Esophagus squamous epithelium (tissue), 4 donors: ENCODE data around the gene RABGAP1.

Source experiments
- POLR2A ChIP-seq, 4 donors: fragments of 450-650 bp; IDR thresholded peaks; one replicate each; pipeline ENCODE4 v1.6.1; 2017; ENCODE audit warnings: antibody characterized with exemption in 4 of 4, mild to moderate bottlenecking in 4 of 4, moderate library complexity in 3 of 4
- TF ChIP-seq, protein P1 (sequence below), 6 experiments: fragments of 450-650 bp in 4 of 6; fragments of 200-600 bp in 2 of 6; sonication (generic) in 2 of 6; IDR thresholded peaks; one replicate each; pipeline ENCODE4 v1.5.1; 2016 to 2019; ENCODE audit warnings: antibody characterized with exemption in 6 of 6, mild to moderate bottlenecking in 4 of 6, moderate library complexity in 4 of 6

DNA sequence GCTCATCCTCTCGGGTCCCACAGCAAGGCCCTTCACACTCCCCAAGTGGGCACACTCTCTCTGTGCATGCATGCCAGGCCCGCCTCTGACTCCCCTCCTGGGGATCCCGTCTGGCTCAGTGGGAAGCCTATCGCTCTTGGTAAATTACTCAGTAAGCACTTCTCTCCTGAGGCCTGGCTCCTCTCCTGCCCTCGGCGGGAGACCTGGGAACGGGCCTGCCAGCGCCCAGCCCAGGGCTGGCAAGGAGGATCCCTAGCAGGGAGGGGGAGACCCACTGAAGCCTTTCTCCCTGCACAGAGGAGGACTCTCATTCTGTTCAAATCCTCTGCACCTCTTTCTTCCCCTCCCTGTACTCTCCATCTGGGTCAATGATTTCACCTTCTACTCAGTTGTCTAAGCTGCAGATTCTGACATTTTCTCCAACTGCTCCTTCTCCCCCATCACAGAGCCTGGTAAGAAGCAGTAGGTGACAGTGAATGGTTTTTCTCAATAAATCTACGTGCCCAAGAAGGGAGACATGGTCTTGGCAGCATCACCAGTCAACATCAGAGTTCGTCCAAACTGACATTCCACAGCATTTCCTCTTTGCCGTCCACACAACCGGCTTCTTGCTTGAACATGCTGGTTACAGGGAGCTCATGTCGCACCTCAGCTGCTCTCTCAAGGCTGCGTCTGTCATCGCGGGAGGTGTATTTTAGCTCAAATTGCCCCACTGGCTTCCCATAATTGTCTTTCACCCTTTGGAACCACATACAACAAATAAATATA, 174.5 kb downstream of the RABGAP1 start:
- TF ChIP-seq, protein P1, sequence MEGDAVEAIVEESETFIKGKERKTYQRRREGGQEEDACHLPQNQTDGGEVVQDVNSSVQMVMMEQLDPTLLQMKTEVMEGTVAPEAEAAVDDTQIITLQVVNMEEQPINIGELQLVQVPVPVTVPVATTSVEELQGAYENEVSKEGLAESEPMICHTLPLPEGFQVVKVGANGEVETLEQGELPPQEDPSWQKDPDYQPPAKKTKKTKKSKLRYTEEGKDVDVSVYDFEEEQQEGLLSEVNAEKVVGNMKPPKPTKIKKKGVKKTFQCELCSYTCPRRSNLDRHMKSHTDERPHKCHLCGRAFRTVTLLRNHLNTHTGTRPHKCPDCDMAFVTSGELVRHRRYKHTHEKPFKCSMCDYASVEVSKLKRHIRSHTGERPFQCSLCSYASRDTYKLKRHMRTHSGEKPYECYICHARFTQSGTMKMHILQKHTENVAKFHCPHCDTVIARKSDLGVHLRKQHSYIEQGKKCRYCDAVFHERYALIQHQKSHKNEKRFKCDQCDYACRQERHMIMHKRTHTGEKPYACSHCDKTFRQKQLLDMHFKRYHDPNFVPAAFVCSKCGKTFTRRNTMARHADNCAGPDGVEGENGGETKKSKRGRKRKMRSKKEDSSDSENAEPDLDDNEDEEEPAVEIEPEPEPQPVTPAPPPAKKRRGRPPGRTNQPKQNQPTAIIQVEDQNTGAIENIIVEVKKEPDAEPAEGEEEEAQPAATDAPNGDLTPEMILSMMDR (IDR thresholded peaks at IDR 0.05): no peak
- no peak for TF ChIP-seq POLR2A (IDR thresholded peaks at IDR 0.05)
